DND-41 (cell line): ENCODE data around the gene PIK3IP1.

Source experiments
- CTCF ChIP-seq: IDR thresholded peaks from 2 replicates; pipeline ENCODE4 v1.5.1; 2012; ENCODE audit warnings: borderline replicate concordance, low read length, moderate library complexity, mild to moderate bottlenecking; ENCODE audit not compliant: poor library complexity, severe bottlenecking; ENCODE audit errors: extremely low read depth
- EZH2 ChIP-seq: IDR thresholded peaks from 3 replicates; pipeline ENCODE4 v1.6.1; 2012; ENCODE audit warnings: borderline replicate concordance, low read depth, mild to moderate bottlenecking, moderate library complexity, low read length, inconsistent platforms; ENCODE audit not compliant: severe bottlenecking

DNA sequence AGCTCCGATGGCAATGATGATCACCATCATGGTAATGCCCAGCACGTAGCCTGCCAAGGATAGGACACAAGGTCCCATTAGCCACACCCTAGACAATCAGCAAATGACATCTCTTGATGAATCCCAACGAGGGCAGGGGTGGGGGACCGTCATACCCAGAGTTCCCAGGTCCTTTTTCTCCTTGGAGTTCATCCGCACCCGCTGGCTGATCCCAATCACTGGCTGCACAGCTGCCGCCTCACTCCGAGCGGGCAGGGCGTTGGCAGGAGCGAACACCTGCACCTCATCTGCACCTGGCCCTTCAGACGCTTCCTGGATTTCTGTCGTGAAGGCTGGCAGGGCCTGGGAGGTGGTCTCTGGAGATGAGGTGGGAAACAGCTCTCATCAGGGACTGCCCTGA is 2.9 kb downstream of the PIK3IP1 start:
- TF ChIP-seq EZH2 (no peak), CTCF (no peak)
